ENCODE measurements around the gene XG.

Gene XG

DNA sequence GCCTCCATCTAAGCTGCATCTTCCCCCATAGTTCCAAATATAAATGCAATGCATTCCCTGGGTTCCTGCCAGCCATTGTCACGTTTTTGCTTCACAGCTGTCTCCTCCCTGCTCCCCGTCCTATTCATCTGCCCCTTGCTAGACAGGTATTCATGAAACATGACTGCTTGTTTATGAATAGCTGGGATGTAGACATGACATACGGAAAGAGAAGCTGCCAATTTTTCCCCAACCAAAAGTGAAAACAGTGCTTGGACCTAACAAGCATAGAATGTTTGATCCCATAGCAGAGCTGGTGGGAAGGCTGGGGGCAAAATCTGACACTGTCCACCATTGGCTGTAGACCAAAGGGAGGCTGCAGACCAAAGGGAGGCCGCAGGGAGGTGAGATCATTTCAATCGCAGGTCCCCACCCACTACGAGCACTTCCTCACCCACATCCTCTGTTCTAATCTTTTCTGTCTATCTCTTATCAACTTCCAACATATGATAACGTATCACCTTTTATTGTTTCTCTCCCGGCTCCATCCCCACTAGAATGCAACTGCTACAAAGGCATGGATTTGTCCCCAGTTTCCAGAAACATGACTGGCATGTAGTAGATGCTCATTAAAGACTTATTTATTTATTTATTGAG is 68.4 kb downstream of the XG start:
- no peak overlapping the region for H3K9ac ChIP-seq (ENCODE audit: low read length)
- no peak overlapping the region for H2AFZ ChIP-seq (ENCODE audit: low read depth, low read length)
- no peak for TF ChIP-seq EZH2phosphoT487 (IDR thresholded peaks at IDR 0.05; ENCODE audit: low read depth)
- TF ChIP-seq, protein P1, sequence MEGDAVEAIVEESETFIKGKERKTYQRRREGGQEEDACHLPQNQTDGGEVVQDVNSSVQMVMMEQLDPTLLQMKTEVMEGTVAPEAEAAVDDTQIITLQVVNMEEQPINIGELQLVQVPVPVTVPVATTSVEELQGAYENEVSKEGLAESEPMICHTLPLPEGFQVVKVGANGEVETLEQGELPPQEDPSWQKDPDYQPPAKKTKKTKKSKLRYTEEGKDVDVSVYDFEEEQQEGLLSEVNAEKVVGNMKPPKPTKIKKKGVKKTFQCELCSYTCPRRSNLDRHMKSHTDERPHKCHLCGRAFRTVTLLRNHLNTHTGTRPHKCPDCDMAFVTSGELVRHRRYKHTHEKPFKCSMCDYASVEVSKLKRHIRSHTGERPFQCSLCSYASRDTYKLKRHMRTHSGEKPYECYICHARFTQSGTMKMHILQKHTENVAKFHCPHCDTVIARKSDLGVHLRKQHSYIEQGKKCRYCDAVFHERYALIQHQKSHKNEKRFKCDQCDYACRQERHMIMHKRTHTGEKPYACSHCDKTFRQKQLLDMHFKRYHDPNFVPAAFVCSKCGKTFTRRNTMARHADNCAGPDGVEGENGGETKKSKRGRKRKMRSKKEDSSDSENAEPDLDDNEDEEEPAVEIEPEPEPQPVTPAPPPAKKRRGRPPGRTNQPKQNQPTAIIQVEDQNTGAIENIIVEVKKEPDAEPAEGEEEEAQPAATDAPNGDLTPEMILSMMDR (IDR thresholded peaks at IDR 0.05; ENCODE audit: low read depth, low read length): no peak
- no peaks in the 10 kb centered on the region for H3K27me3 ChIP-seq (ENCODE audit: low read depth, low read length)
- no peaks in the 10 kb centered on the region for H3K4me1 ChIP-seq (ENCODE audit: low read length)
- H3K4me2 ChIP-seq (ENCODE audit: low read length): no peak overlapping the region
- H3K36me3 ChIP-seq (replicated peaks; ENCODE audit: low read depth, low read length): no peaks in the 10 kb centered on the region
- no peaks in the 10 kb centered on the region for H4K20me1 ChIP-seq (ENCODE audit: insufficient read depth, low read length)
- no peak overlapping the region for H3K4me3 ChIP-seq (ENCODE audit: low read length)
- no peaks in the 10 kb centered on the region for H3K9me3 ChIP-seq (ENCODE audit: insufficient read depth, low read length)
- H3K79me2 ChIP-seq (ENCODE audit: low read length): no peaks in the 10 kb centered on the region
- no peak overlapping the region for H3K27ac ChIP-seq (ENCODE audit: low read length)

DNA sequence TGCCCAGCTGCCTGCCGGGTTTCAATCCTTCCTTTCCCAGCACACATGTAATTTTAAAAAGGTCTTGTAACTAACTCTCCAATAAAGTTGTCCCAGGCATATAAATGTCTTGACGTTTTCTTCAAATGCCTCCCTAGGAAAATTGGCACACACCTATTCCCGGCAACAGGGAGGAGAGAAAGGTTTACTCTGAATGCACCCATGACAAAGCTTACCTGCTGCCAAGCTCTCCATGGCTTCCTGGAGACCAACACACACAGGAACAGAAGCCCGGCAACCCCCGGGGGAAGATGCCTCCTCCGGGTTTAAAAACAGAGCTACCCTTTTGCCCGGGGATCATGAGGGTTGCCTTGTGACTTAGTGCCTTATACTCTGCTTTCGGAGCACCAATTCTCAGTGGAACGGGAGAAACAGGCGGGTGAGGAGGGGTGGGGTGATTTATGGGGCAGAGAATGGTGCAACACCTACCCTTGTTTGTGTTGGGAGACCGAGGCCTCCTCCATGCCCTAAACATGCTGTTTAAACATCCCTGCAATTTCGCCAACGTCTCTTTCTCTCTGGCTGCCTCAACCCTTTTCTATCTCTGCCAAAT is 72.1 kb downstream of the XG start:
- no peaks in the 10 kb centered on the region for H3K36me3 ChIP-seq (replicated peaks; ENCODE audit: low read depth, low read length)
- H3K4me2 ChIP-seq (ENCODE audit: low read length): no peak overlapping the region
- H3K4me3 ChIP-seq (ENCODE audit: low read length): no peak overlapping the region
- no peaks in the 10 kb centered on the region for H3K79me2 ChIP-seq (ENCODE audit: low read length)
- no peak overlapping the region for H2AFZ ChIP-seq (ENCODE audit: low read depth, low read length)
- H3K27ac ChIP-seq (ENCODE audit: low read length): no peak overlapping the region
- H3K9me3 ChIP-seq (ENCODE audit: insufficient read depth, low read length): no peaks in the 10 kb centered on the region
- H3K27me3 ChIP-seq (ENCODE audit: low read depth, low read length): no peaks in the 10 kb centered on the region
- H3K9ac ChIP-seq (ENCODE audit: low read length): no peak overlapping the region
- H4K20me1 ChIP-seq (ENCODE audit: insufficient read depth, low read length): no peaks in the 10 kb centered on the region
- no peak for TF ChIP-seq EZH2phosphoT487 (IDR thresholded peaks at IDR 0.05; ENCODE audit: low read depth)
- TF ChIP-seq, protein P1 (IDR thresholded peaks at IDR 0.05; ENCODE audit: low read depth, low read length): no peak
- H3K4me1 ChIP-seq (ENCODE audit: low read length): no peaks in the 10 kb centered on the region

DNA sequence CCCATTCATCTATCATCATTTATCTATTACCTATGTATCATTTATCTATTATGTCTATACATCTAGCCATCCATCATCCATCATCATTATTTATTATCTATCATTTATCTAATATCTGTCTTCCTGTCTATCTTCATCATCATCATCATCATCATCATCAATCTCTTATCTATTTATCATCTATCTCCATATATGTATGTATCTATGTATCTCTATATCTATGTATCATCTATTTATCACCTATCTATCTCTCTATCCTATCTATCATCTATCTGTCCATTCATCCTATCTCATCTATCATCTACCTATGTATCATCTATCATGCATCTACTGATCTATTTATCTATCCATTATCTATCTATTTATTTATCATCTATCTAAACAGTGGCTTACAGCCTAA is 73.0 kb downstream of the XG start:
- TF ChIP-seq EZH2phosphoT487 (IDR thresholded peaks at IDR 0.05; ENCODE audit: low read depth): no peak
- TF ChIP-seq, protein P1 (IDR thresholded peaks at IDR 0.05; ENCODE audit: low read depth, low read length): no peak
- Histone ChIP-seq H3K9me3 (ENCODE audit: insufficient read depth, low read length) (no peaks in the 10 kb centered on the region), H3K4me3 (ENCODE audit: low read length) (no peak overlapping the region), H2AFZ (ENCODE audit: low read depth, low read length) (no peak overlapping the region), H3K9ac (ENCODE audit: low read length) (no peak overlapping the region), H3K27me3 (ENCODE audit: low read depth, low read length) (no peaks in the 10 kb centered on the region), H3K36me3 (replicated peaks; ENCODE audit: low read depth, low read length) (no peaks in the 10 kb centered on the region), H3K4me1 (ENCODE audit: low read length) (no peaks in the 10 kb centered on the region), H3K79me2 (ENCODE audit: low read length) (no peaks in the 10 kb centered on the region), H3K27ac (ENCODE audit: low read length) (no peak overlapping the region), H4K20me1 (ENCODE audit: insufficient read depth, low read length) (no peaks in the 10 kb centered on the region), H3K4me2 (ENCODE audit: low read length) (no peak overlapping the region)

DNA sequence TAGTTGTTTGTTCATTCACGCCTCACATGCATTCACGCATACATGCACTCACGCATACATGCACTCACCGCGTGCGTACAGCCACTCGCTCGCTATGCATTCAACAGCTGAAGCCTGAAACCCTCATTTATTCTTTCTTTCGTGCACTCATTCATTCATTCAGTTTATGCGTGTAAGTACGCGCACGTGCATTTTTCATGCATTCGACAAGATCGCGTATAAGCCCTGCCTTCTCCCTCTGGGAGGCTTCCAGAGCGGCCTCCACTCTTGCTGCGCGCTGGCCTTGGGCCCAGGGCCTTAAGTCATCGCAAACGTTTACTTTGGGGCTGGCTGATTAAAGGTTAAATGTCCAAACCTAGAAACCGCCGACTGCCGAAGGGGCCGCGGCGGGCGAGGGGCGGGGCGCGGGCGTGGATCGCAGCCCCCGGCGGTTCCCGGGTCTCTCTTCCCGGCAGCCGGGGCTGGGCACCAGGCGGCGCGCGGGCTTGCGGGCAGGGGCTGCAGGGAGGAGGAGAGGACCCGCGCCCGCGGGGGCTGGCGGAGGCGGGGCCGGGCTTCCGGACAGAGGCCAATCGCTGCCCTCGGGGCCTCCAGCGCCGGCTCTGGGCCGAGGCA is 76.6 kb downstream of the XG start, which contains the start of gene GYG2:
Gene GYG2 (plus strand): TSS at position 587 of the 615 bp plus-strand sequence. CDS start 1,259 bp downstream, outside the sequence.
- Histone ChIP-seq H3K27ac (ENCODE audit: low read length) (no peak within 1 kb of the TSS), H3K79me2 (ENCODE audit: low read length) (no peaks in the 10 kb centered on the region), H3K9me3 (ENCODE audit: insufficient read depth, low read length) (no peaks in the 10 kb centered on the region), H4K20me1 (ENCODE audit: insufficient read depth, low read length) (no peaks in the 10 kb centered on the region), H3K4me3 (ENCODE audit: low read length) (no peak within 1 kb of the TSS), H3K9ac (ENCODE audit: low read length) (no peak within 1 kb of the TSS), H2AFZ (ENCODE audit: low read depth, low read length) (no peak within 1 kb of the TSS), H3K27me3 (ENCODE audit: low read depth, low read length) (no peaks in the 10 kb centered on the region), H3K4me1 (ENCODE audit: low read length) (no peaks in the 10 kb centered on the region), H3K36me3 (replicated peaks; ENCODE audit: low read depth, low read length) (no peaks in the 10 kb centered on the region), H3K4me2 (ENCODE audit: low read length) (no peak within 1 kb of the TSS)
- TF ChIP-seq, protein P1 (IDR thresholded peaks at IDR 0.05; ENCODE audit: low read depth, low read length): no peak
- no peak for TF ChIP-seq EZH2phosphoT487 (IDR thresholded peaks at IDR 0.05; ENCODE audit: low read depth)

Measured in OCI-LY3 (cell line).